ENCODE results near the gene SPATA46.

Gene SPATA46

GRCh38 chr1:162385280-162385623 lies 8.6 kb upstream of the SPATA46 start:
- ChIA-PET CTCF (no interaction called here), POLR2A (no interaction called here)
- no peak for DNase-seq (ENCODE audit: low read depth, low spot score)
- H3K4me3 ChIP-seq (ENCODE audit: low read depth, low read length): no peak overlapping the region
- TF ChIP-seq CTCF (IDR thresholded peaks at IDR 0.05; ENCODE audit: insufficient read depth, low read length, missing control alignments): no peak

- CTCF ChIA-PET: no interaction called here
- POLR2A ChIA-PET: no interaction called here
- no peak for TF ChIP-seq CTCF (IDR thresholded peaks at IDR 0.05; ENCODE audit: insufficient read depth, low read length, missing control alignments)
- DNase-seq (ENCODE audit: low read depth, low spot score): no peak
- no peak overlapping the region for H3K4me3 ChIP-seq (ENCODE audit: low read depth, low read length)
Observed at GRCh38 chr1:162384601-162385279, 8.1 kb upstream of the SPATA46 start.

GRCh38 chr1:162384116-162384515 lies 7.5 kb upstream of the SPATA46 start:
- no peak overlapping the region for H3K4me3 ChIP-seq (ENCODE audit: low read depth, low read length)
- no peak for DNase-seq (ENCODE audit: low read depth, low spot score)
- ChIA-PET POLR2A (no interaction called here), CTCF (interaction anchor here (2.9 kb wide), 1 partner anchor 8 kb away, joined by 24 read pairs; no protein-coding TSS in a partner anchor)
- TF ChIP-seq CTCF (IDR thresholded peaks at IDR 0.05; ENCODE audit: insufficient read depth, low read length, missing control alignments): no peak

- POLR2A ChIA-PET: no interaction called here
- CTCF ChIA-PET: interaction anchor here (2.9 kb wide), 1 partner anchor 9 kb away, joined by 24 read pairs; no protein-coding TSS in a partner anchor
- no peak for DNase-seq (ENCODE audit: low read depth, low spot score)
- H3K4me3 ChIP-seq (ENCODE audit: low read depth, low read length): no peak overlapping the region
- TF ChIP-seq CTCF (IDR thresholded peaks at IDR 0.05; ENCODE audit: insufficient read depth, low read length, missing control alignments): no peak
Observed at GRCh38 chr1:162383516-162383915, 6.9 kb upstream of the SPATA46 start.

GRCh38 chr1:162383091-162383490 lies 6.4 kb upstream of the SPATA46 start:
- POLR2A ChIA-PET: no interaction called here
- H3K4me3 ChIP-seq (ENCODE audit: low read depth, low read length): no peak overlapping the region
- CTCF ChIA-PET: interaction anchor here (0.5 to 2.9 kb wide), 2 partner anchors 9 to 114 kb away, joined by 3 to 24 read pairs; no protein-coding TSS in a partner anchor
- TF ChIP-seq CTCF (IDR thresholded peaks at IDR 0.05; ENCODE audit: insufficient read depth, low read length, missing control alignments): no peak
- DNase-seq (ENCODE audit: low read depth, low spot score): no peak

GRCh38 chr1:162381941-162382750 lies 5.5 kb upstream of the SPATA46 start:
- DNase-seq (ENCODE audit: low read depth, low spot score): no peak

More at GRCh38 chr1:162381941-162382750, 5.5 kb upstream of the SPATA46 start:
- ChIA-PET CTCF (interaction anchor here (1.0 to 2.9 kb wide), 2 partner anchors 10 to 326 kb away, joined by 3 to 24 read pairs; no protein-coding TSS in a partner anchor), POLR2A (no interaction called here)
- TF ChIP-seq CTCF (IDR thresholded peaks at IDR 0.05; ENCODE audit: insufficient read depth, low read length, missing control alignments): no peak
- H3K4me3 ChIP-seq (ENCODE audit: low read depth, low read length): no peak overlapping the region
